Right lobe of liver (tissue), 4 donors: ENCODE measurements around the gene CAPZB.

ENCODE experiments used
- POLR2A ChIP-seq: fragments of 450-650 bp; IDR thresholded peaks from one replicate; pipeline ENCODE4 v1.6.1; 2017; ENCODE audit warnings: antibody characterized with exemption, mild to moderate bottlenecking
- TF ChIP-seq, protein P1 (sequence below), 4 donors: fragments of 200-600 bp in 3 of 4; fragments of 450-650 bp in 1 of 4; IDR thresholded peaks; one replicate each; pipeline versions ENCODE4 v1.5.1 to v1.8.0; 2016 to 2022; ENCODE audit warnings: antibody characterized with exemption in 4 of 4, mild to moderate bottlenecking in 2 of 4
- donor health status: DM: no; HTN: no; CAD: no.
- donor health status: DM: no; HTN: no; CAD: no.
- donor health status: DM: no; HTN: yes; CAD: no.

DNA sequence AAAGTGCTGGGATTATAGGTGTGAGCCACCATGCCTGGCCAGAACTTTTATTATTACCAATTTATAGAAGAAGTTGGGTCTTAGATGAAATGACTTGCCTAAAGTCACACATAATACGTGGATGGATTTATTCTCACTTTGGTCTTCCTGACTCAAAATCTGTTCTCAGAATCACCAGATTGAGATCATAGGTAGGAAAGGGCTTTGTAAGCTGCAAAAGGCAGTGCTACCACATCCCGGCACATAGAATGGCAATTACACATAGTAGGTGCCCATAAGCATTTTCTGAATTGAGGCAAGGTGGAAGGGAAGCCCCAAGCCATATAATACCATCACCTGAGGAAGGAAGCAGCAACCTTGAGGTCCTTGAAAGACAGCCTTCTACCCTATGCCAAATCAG, 8.2 kb upstream of the CAPZB start:
- TF ChIP-seq, protein P1, sequence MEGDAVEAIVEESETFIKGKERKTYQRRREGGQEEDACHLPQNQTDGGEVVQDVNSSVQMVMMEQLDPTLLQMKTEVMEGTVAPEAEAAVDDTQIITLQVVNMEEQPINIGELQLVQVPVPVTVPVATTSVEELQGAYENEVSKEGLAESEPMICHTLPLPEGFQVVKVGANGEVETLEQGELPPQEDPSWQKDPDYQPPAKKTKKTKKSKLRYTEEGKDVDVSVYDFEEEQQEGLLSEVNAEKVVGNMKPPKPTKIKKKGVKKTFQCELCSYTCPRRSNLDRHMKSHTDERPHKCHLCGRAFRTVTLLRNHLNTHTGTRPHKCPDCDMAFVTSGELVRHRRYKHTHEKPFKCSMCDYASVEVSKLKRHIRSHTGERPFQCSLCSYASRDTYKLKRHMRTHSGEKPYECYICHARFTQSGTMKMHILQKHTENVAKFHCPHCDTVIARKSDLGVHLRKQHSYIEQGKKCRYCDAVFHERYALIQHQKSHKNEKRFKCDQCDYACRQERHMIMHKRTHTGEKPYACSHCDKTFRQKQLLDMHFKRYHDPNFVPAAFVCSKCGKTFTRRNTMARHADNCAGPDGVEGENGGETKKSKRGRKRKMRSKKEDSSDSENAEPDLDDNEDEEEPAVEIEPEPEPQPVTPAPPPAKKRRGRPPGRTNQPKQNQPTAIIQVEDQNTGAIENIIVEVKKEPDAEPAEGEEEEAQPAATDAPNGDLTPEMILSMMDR (IDR thresholded peaks at IDR 0.05), result no peak
- no peak for TF ChIP-seq POLR2A
